ENCODE results near the gene RGP1.

Gene RGP1

GRCh38 chr9:35732185-35732799 is 16.8 kb upstream of the RGP1 start, which contains the start of the genes CREB3 and TLN1 (continued):
- TF ChIP-seq ZNF404 (tag by site-specific recombination; IDR thresholded peaks at IDR 0.05) = no peak
- TF ChIP-seq OSR2 (tag by site-specific recombination; IDR thresholded peaks at IDR 0.05) = no peak
- no peak for TF ChIP-seq ZNF768 (tag by site-specific recombination; IDR thresholded peaks at IDR 0.05)
- no peak for TF ChIP-seq ZNF174 (tag by site-specific recombination; IDR thresholded peaks at IDR 0.05)
- TF ChIP-seq ZNF530 (tag by site-specific recombination; IDR thresholded peaks at IDR 0.05; ENCODE audit: low read depth) = no peak
- no peak for TF ChIP-seq ZNF155 (tag by site-specific recombination; IDR thresholded peaks at IDR 0.05)
- TF ChIP-seq KLF7 (tag by site-specific recombination; IDR thresholded peaks at IDR 0.05; ENCODE audit: borderline replicate concordance) = peak; percentile 83; the same call in 1 of the 2 replicates
- TF ChIP-seq ZXDB (tag by site-specific recombination; IDR thresholded peaks at IDR 0.05) = peak; percentile 80
- TF ChIP-seq, protein P1, sequence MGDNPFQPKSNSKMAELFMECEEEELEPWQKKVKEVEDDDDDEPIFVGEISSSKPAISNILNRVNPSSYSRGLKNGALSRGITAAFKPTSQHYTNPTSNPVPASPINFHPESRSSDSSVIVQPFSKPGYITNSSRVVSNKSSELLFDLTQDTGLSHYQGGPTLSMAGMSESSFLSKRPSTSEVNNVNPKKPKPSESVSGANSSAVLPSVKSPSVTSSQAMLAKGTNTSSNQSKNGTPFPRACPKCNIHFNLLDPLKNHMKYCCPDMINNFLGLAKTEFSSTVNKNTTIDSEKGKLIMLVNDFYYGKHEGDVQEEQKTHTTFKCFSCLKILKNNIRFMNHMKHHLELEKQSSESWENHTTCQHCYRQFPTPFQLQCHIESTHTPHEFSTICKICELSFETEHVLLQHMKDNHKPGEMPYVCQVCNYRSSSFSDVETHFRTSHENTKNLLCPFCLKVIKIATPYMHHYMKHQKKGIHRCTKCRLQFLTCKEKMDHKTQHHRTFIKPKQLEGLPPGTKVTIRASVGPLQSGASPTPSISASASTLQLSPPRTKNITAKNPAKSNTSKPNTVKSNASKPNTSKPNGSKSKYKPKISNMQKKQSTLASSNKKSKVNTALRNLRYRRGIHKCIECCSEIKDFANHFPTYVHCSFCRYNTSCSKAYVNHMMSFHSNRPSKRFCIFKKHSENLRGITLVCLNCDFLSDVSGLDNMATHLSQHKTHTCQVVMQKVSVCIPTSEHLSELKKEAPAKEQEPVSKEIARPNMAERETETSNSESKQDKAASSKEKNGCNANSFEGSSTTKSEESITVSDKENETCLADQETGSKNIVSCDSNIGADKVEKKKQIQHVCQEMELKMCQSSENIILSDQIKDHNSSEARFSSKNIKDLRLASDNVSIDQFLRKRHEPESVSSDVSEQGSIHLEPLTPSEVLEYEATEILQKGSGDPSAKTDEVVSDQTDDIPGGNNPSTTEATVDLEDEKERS (tag by site-specific recombination; IDR thresholded peaks at IDR 0.05) = no peak
- no peak for TF ChIP-seq ZNF19 (tag by site-specific recombination; IDR thresholded peaks at IDR 0.05; ENCODE audit: low read depth)
- peak; percentile 67 for TF ChIP-seq SP3 (tag by site-specific recombination; IDR thresholded peaks at IDR 0.05)
- TF ChIP-seq ZNF544 (tag by site-specific recombination; IDR thresholded peaks at IDR 0.05) = no peak
- TF ChIP-seq, protein P2, sequence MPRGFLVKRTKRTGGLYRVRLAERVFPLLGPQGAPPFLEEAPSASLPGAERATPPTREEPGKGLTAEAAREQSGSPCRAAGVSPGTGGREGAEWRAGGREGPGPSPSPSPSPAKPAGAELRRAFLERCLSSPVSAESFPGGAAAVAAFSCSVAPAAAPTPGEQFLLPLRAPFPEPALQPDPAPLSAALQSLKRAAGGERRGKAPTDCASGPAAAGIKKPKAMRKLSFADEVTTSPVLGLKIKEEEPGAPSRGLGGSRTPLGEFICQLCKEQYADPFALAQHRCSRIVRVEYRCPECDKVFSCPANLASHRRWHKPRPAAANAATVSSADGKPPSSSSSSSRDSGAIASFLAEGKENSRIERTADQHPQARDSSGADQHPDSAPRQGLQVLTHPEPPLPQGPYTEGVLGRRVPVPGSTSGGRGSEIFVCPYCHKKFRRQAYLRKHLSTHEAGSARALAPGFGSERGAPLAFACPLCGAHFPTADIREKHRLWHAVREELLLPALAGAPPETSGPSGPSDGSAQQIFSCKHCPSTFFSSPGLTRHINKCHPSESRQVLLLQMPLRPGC (tag by site-specific recombination; IDR thresholded peaks at IDR 0.05) = no peak
- TF ChIP-seq ZNF626 (tag by site-specific recombination; IDR thresholded peaks at IDR 0.05) = no peak
- no peak for TF ChIP-seq ZNF366 (tag by site-specific recombination; conservative IDR thresholded peaks at IDR 0.05)
- no peak for TF ChIP-seq PRDM10 (tag by site-specific recombination; IDR thresholded peaks at IDR 0.05)
- no peak for TF ChIP-seq YY2 (tag by site-specific recombination; IDR thresholded peaks at IDR 0.05)
- peak; percentile 59 for TF ChIP-seq ZIC2 (tag by site-specific recombination; IDR thresholded peaks at IDR 0.05)
- TF ChIP-seq EGR2 (tag by site-specific recombination; IDR thresholded peaks at IDR 0.05; ENCODE audit: low read depth) = 0 out of 2 replicates have a peak, but pooled peaks have one; percentile 5
- TF ChIP-seq ZNF211 (tag by site-specific recombination; IDR thresholded peaks at IDR 0.05; ENCODE audit: low read depth) = no peak
- TF ChIP-seq, protein P3, sequence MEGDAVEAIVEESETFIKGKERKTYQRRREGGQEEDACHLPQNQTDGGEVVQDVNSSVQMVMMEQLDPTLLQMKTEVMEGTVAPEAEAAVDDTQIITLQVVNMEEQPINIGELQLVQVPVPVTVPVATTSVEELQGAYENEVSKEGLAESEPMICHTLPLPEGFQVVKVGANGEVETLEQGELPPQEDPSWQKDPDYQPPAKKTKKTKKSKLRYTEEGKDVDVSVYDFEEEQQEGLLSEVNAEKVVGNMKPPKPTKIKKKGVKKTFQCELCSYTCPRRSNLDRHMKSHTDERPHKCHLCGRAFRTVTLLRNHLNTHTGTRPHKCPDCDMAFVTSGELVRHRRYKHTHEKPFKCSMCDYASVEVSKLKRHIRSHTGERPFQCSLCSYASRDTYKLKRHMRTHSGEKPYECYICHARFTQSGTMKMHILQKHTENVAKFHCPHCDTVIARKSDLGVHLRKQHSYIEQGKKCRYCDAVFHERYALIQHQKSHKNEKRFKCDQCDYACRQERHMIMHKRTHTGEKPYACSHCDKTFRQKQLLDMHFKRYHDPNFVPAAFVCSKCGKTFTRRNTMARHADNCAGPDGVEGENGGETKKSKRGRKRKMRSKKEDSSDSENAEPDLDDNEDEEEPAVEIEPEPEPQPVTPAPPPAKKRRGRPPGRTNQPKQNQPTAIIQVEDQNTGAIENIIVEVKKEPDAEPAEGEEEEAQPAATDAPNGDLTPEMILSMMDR (tag by site-specific recombination; IDR thresholded peaks at IDR 0.05) = peak; percentile 81
- TF ChIP-seq ZNF585B (tag by site-specific recombination; IDR thresholded peaks at IDR 0.05) = no peak
- no peak for TF ChIP-seq ZNF501 (tag by site-specific recombination; IDR thresholded peaks at IDR 0.05)
- TF ChIP-seq ZNF670 (tag by site-specific recombination; IDR thresholded peaks at IDR 0.05; ENCODE audit: low read depth) = no peak
- TF ChIP-seq GLI4 (tag by site-specific recombination; IDR thresholded peaks at IDR 0.05) = no peak
- TF ChIP-seq ZEB2 (tag by site-specific recombination; IDR thresholded peaks at IDR 0.05) = 0 out of 2 replicates have a peak, but pooled peaks have one; percentile 9
- peak; percentile 86 for TF ChIP-seq ZBTB26 (tag by site-specific recombination; optimal IDR thresholded peaks at IDR 0.05)
- no peak for TF ChIP-seq ZSCAN16 (tag by site-specific recombination; IDR thresholded peaks at IDR 0.05)
- TF ChIP-seq ZNF747 (tag by site-specific recombination; IDR thresholded peaks at IDR 0.05) = no peak
- TF ChIP-seq ZBTB20 (tag by site-specific recombination; IDR thresholded peaks at IDR 0.05) = peak; percentile 79; the same call in 1 of the 2 replicates

Data from HEK293 (cell line).